Activated naive CD8-positive, alpha-beta T cell (primary cell): ENCODE data around the gene ESPNL.
"Not testable (repeated sequence)": the region's sequence is repeated elsewhere in the genome, so short reads cannot be mapped to it uniquely, and the experiment has no call there.

Experiments
- H3K27ac Mint-ChIP-seq: one replicate; pipeline ENCODE4 v1.8.0; 2021; ENCODE audit warnings: mixed read lengths
- H3K27me3 Mint-ChIP-seq: one replicate; pipeline ENCODE4 v1.8.0; 2021; ENCODE audit warnings: mixed read lengths
- H3K36me3 Mint-ChIP-seq: one replicate; pipeline ENCODE4 v1.8.0; 2021; ENCODE audit warnings: mixed read lengths
- H3K4me1 Mint-ChIP-seq: one replicate; pipeline ENCODE4 v1.8.0; 2021; ENCODE audit warnings: low read depth, mixed read lengths
- H3K4me3 Mint-ChIP-seq: one replicate; pipeline ENCODE4 v1.8.0; 2021; ENCODE audit warnings: mild to moderate bottlenecking, mixed read lengths
- H3K9me3 Mint-ChIP-seq: one replicate; pipeline ENCODE4 v1.8.0; 2021; ENCODE audit warnings: low read depth, mixed read lengths

ESPNL gene

DNA sequence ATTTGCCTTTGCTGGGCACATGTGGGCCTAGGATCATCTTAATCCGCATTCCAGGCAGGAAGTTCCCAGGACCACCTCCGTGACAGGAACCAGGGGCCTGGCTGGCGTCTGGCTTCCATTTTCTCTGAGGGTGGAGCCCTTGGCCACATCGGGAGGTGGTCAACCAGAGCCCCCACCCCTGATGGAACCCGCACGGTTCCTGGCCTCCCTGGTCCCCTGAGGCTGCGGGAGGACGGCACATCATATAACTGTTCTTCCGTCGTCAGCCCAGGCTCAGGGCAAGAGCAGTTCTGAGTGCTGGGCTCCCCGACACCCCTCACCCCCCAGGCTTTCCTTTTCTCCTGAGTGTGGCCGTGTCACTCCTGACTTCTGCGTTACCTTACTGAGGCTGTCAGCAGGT lies 13.5 kb downstream of the ESPNL start:
- Mint-ChIP-seq H3K4me1 (peaks cover 4% of the 10 kb centered on the region), H3K27me3 (no peaks in the 10 kb centered on the region), H3K36me3 (no peaks in the 10 kb centered on the region), H3K27ac (no peak overlapping the region), H3K4me3 (no peak overlapping the region), H3K9me3 (no peaks in the 10 kb centered on the region)

DNA sequence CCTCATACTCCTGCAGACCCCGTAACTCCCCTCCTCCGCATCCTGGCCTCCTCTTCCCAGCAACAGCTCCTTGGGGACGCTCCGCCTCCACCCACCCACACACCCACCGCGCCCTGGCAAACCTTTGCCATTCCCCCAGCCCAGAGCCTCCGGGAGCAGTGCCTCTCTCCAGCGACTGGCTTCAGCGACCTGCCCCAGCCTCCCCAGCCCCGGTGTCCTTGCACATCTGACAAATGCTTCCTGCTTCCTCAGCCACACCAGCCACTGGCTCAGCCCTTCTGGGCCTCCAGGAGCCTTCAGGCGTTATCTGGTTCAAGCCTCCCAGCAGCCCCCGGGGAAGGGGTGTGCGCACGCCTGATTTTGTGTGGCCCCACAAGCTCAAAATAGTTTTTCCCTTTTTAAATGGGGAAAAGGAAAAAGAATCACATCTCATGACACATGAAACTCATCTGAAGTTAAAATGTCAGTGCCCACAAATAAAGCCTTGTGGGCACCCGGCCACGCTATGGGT lies 14.2 kb downstream of the ESPNL start:
- Mint-ChIP-seq H3K4me1 (peaks cover 2% of the 10 kb centered on the region), H3K36me3 (no peaks in the 10 kb centered on the region), H3K27ac (no peak overlapping the region), H3K27me3 (no peaks in the 10 kb centered on the region), H3K4me3 (no peak overlapping the region), H3K9me3 (no peaks in the 10 kb centered on the region)

- Mint-ChIP-seq H3K36me3 (no peaks in the 10 kb centered on the region), H3K4me3 (no peak overlapping the region), H3K9me3 (no peaks in the 10 kb centered on the region), H3K27ac (no peak overlapping the region), H3K4me1 (no peaks in the 10 kb centered on the region), H3K27me3 (no peaks in the 10 kb centered on the region)
Observed at GRCh38 chr2:238114851-238115660, 14.9 kb downstream of the ESPNL start.

DNA sequence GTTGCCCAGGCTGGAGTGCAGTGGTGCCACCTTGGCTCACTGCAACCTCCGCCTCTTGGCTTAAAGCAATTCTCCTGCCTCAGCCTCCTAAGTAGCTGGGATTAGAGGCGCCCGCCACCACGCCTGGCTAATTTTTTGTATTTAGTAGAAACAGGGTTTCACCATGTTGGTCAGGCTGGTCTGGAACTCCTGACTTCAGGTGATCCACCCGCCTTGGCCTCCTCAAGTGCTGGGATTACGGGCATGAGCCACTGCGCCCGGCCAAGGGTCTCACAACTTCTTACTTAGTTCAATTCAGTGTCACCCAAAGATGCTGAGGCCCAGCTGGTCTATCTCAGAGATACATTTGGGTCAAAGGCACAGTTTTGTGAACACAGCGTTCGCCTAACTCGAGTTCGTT lies 15.6 kb downstream of the ESPNL start:
- H3K4me1 Mint-ChIP-seq, H3K27ac Mint-ChIP-seq, H3K9me3 Mint-ChIP-seq, H3K36me3 Mint-ChIP-seq, H3K27me3 Mint-ChIP-seq, H3K4me3 Mint-ChIP-seq: not testable (repeated sequence)

DNA sequence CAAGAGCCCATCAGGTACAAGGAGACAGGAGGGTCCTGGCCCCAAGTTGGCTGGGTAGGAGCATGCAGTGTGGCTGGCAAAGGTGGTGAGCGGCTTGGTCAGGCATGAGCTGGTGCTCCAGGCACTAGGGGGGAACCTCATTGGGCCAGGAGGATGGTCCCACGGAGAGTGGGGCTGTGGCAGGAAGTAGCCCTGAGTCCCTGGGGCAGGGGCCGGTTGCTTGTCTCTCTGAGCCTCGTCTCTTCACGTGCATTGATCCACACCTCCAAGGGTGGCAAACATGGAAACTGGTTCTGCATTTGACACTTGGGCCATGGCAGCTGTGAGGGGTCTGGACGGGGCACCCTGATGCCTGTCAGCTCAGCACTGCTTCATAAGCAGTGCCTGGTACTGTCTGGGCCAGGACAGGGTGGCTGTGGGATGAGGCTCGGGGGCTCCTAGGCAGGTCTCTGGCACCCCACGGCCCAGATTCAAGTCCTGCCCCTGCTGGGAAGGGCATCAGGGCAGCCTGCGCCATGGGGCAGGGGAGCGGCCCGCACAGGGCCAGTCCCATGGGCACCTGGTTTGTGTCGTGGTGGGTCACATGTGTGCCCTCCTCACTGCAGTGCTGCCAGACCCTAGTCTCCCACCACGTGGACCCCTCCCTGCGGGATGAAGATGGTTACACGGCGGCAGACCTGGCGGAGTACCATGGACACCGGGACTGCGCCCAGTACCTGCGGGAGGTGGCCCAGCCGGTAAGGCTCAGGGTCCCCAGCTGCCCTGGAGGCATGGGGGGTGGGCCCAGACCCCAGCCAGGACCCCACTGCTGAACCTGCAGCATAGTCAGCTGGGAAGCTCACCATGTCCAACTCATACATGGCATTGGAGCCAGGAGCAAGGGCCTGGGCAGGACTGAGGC lies 16.4 kb downstream of the ESPNL start:
- no peak overlapping the region for H3K27ac Mint-ChIP-seq
- H3K4me3 Mint-ChIP-seq, result no peak overlapping the region
- H3K27me3 Mint-ChIP-seq, result no peaks in the 10 kb centered on the region
- no peaks in the 10 kb centered on the region for H3K36me3 Mint-ChIP-seq
- no peaks in the 10 kb centered on the region for H3K4me1 Mint-ChIP-seq
- no peaks in the 10 kb centered on the region for H3K9me3 Mint-ChIP-seq

- Mint-ChIP-seq H3K36me3 (no peaks in the 10 kb centered on the region), H3K9me3 (no peaks in the 10 kb centered on the region), H3K27me3 (no peaks in the 10 kb centered on the region), H3K4me3 (no peak overlapping the region), H3K27ac (no peak overlapping the region), H3K4me1 (no peaks in the 10 kb centered on the region)
Observed at GRCh38 chr2:238117199-238118154, 17.3 kb downstream of the ESPNL start.

- Mint-ChIP-seq H3K36me3 (no peaks in the 10 kb centered on the region), H3K4me1 (no peaks in the 10 kb centered on the region), H3K9me3 (no peaks in the 10 kb centered on the region), H3K4me3 (no peak overlapping the region), H3K27ac (no peak overlapping the region), H3K27me3 (no peaks in the 10 kb centered on the region)
Observed at GRCh38 chr2:238119756-238120462, 19.8 kb downstream of the ESPNL start.

GRCh38 chr2:238120463-238121298 lies 20.5 kb downstream of the ESPNL start:
- Mint-ChIP-seq H3K27ac (no peak overlapping the region), H3K4me1 (no peaks in the 10 kb centered on the region), H3K9me3 (no peaks in the 10 kb centered on the region), H3K36me3 (no peaks in the 10 kb centered on the region), H3K27me3 (no peaks in the 10 kb centered on the region), H3K4me3 (no peak overlapping the region)

DNA sequence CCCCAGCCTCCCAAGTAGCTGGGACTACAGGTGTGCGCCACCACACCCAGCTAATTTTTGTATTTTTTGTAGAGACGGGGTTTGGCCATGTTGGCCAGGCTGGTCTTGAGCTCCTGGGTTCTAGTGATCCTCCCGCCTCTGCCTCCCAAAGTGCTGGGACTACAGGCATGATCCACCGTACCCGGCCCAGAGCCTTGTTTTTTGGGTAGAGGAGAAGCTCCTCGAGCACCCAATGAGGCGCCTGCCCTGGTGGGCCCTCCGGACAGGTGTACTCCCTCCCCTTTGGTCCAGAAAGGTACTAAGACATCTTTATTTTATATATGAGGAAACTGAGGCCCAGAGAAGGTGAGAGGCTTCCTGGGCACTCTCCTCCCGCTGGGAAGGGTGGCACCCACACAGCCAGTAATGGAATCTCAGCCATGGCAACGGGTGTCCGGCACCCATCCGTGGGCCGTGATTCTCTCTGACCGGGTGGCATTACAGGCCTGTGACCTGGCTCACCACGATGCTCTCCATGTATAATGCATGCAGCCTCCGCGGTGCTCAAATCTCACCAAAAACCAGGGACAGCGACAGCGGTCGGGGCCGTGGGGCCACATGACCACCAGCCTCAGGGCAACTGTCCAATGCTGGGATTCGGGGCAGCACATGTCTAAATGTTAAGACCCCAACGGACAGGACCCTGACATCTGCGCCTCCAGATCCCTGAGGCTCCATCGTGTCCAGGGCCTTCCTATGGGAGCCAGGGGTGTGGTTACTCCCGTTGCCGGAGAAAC lies 21.6 kb downstream of the ESPNL start:
- H3K36me3 Mint-ChIP-seq, result no peaks in the 10 kb centered on the region
- H3K27me3 Mint-ChIP-seq, result no peaks in the 10 kb centered on the region
- H3K9me3 Mint-ChIP-seq, result no peaks in the 10 kb centered on the region
- H3K4me1 Mint-ChIP-seq, result no peaks in the 10 kb centered on the region
- no peak overlapping the region for H3K27ac Mint-ChIP-seq
- no peak overlapping the region for H3K4me3 Mint-ChIP-seq

- no peaks in the 10 kb centered on the region for H3K9me3 Mint-ChIP-seq
- no peaks in the 10 kb centered on the region for H3K4me1 Mint-ChIP-seq
- no peaks in the 10 kb centered on the region for H3K27me3 Mint-ChIP-seq
- no peak overlapping the region for H3K27ac Mint-ChIP-seq
- no peaks in the 10 kb centered on the region for H3K36me3 Mint-ChIP-seq
- no peak overlapping the region for H3K4me3 Mint-ChIP-seq
Observed at GRCh38 chr2:238122287-238123217, 22.4 kb downstream of the ESPNL start.

- no peaks in the 10 kb centered on the region for H3K27me3 Mint-ChIP-seq
- no peak overlapping the region for H3K27ac Mint-ChIP-seq
- no peak overlapping the region for H3K4me3 Mint-ChIP-seq
- no peaks in the 10 kb centered on the region for H3K4me1 Mint-ChIP-seq
- H3K36me3 Mint-ChIP-seq, result no peaks in the 10 kb centered on the region
- H3K9me3 Mint-ChIP-seq, result no peaks in the 10 kb centered on the region
Observed at GRCh38 chr2:238123218-238123971, 23.3 kb downstream of the ESPNL start.
